MM.1S (cell line): ENCODE data around the gene ABCA1.

Experiments
- EZH2 ChIP-seq: fragments of 300-600 bp; sonication (generic); optimal IDR thresholded peaks from 2 replicates; pipeline ENCODE3; 2017; ENCODE audit warnings: low read depth, mild to moderate bottlenecking, antibody characterized with exemption, low read length, mixed read lengths
- TF ChIP-seq, protein P1 (sequence below): fragments of 300-600 bp; sonication (generic); IDR thresholded peaks from 2 replicates; pipeline ENCODE4 v1.5.1; 2016; ENCODE audit warnings: antibody characterized with exemption, low read length, mixed read lengths

DNA sequence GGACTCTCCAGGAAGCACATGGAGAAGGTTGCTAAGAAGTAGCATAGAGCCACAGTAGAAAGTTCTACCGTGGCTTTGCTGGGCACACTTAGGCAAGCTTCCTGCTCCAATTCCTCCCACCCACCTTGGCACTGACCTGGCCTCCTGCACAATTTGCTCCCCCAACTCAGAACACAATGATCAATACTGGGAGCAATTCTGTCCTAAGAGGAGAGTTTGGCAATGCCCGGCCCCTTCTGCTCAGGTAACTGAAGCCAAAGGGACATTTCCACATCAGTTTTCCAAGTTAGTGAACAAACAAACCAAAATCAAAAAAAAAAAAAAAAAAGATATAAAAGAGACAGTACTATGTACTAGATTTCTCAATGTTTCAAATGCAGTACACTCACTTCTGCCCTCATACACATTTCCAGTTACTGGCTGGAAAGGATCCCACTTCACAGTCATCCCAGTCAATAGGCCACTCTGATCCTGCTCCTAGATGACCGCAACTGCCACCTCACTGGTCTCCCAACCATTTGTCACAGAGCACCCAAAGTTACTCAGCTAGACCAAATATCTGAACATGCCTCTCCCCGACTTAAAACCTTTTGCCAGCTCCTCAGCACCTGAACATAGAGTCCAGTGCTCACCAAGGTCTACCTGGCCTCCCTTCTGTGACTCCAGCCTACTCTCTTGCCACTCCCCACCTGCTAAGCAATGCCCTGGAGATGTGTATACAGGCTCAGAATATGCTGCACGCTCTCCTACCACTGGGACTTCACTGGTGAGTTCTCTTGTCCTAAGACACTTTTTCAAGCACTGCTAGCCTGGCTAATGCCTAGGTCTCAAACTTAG, 21.3 kb downstream of the ABCA1 start:
- TF ChIP-seq EZH2 = no peak
- TF ChIP-seq, protein P1, sequence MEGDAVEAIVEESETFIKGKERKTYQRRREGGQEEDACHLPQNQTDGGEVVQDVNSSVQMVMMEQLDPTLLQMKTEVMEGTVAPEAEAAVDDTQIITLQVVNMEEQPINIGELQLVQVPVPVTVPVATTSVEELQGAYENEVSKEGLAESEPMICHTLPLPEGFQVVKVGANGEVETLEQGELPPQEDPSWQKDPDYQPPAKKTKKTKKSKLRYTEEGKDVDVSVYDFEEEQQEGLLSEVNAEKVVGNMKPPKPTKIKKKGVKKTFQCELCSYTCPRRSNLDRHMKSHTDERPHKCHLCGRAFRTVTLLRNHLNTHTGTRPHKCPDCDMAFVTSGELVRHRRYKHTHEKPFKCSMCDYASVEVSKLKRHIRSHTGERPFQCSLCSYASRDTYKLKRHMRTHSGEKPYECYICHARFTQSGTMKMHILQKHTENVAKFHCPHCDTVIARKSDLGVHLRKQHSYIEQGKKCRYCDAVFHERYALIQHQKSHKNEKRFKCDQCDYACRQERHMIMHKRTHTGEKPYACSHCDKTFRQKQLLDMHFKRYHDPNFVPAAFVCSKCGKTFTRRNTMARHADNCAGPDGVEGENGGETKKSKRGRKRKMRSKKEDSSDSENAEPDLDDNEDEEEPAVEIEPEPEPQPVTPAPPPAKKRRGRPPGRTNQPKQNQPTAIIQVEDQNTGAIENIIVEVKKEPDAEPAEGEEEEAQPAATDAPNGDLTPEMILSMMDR = no peak
